Coronary artery (tissue), 2 donors: ENCODE data around the gene PRSS8.

Source experiments
- DNase-seq: peaks from one replicate; pipeline ENCODE4 v3.0.0-alpha.2; 2017; ENCODE audit warnings: low spot score
- H3K27ac ChIP-seq, 2 donors: fragments of 200-600 bp; sonication (generic); one replicate each; pipeline ENCODE4 v1.5.1; 2016 to 2019
- H3K4me3 ChIP-seq: fragments of 200-600 bp; sonication (generic); 2 replicates; pipeline ENCODE4 v1.5.1; 2016; ENCODE audit warnings: mild to moderate bottlenecking, moderate library complexity
- CTCF ChIP-seq: fragments of 200-600 bp; sonication (generic); IDR thresholded peaks from one replicate; pipeline ENCODE4 v1.5.1; 2019; ENCODE audit warnings: antibody characterized with exemption

The PRSS8 gene

GRCh38 chr16:31134625-31135534, 647 bp downstream of the PRSS8 start:
- no peak for DNase-seq
- no peak for TF ChIP-seq CTCF
- no peak overlapping the region for H3K4me3 ChIP-seq
- H3K27ac ChIP-seq: no peak overlapping the region

- no peak overlapping the region for H3K27ac ChIP-seq
- no peak overlapping the region for H3K4me3 ChIP-seq
- DNase-seq: no peak
- no peak for TF ChIP-seq CTCF
Observed at GRCh38 chr16:31134091-31134571, 1.4 kb downstream of the PRSS8 start.

GRCh38 chr16:31133046-31133501, 2.5 kb downstream of the PRSS8 start:
- H3K27ac ChIP-seq: no peak overlapping the region
- no peak for DNase-seq
- no peak overlapping the region for H3K4me3 ChIP-seq
- TF ChIP-seq CTCF: no peak

GRCh38 chr16:31132303-31132979, 3.1 kb downstream of the PRSS8 start:
- TF ChIP-seq CTCF: no peak
- DNase-seq: no peak
- no peak overlapping the region for H3K4me3 ChIP-seq
- H3K27ac ChIP-seq: no peak overlapping the region

- H3K4me3 ChIP-seq: no peak overlapping the region
- DNase-seq: no peak
- no peak overlapping the region for H3K27ac ChIP-seq
- no peak for TF ChIP-seq CTCF
Observed at GRCh38 chr16:31131841-31132271, 3.7 kb downstream of the PRSS8 start.

- no peak for TF ChIP-seq CTCF
- H3K4me3 ChIP-seq: no peak overlapping the region
- H3K27ac ChIP-seq: no peak overlapping the region
- no peak for DNase-seq
Observed at GRCh38 chr16:31131416-31131815, 4.1 kb downstream of the PRSS8 start.
